Measurements from ENCODE around the gene CHRNA4. TPM values are rescaled to one million over a fixed set of nuclear protein-coding genes. Genes with fewer than 3 reads are reported as not detected.

CHRNA4 gene
- total RNA-seq, 1 donor from 2014 or later = not detected

Other genes starting within 250 kb of the CHRNA4 start
- gene YTHDF1, start 145.2 kb downstream of the CHRNA4 start, total RNA-seq = 20.4 and 30.5 TPM in 2 replicates
- 1.1 and 10.6 TPM in 2 replicates for gene BIRC7, start 125.4 kb downstream of the CHRNA4 start, total RNA-seq
- gene NKAIN4, start 106.9 kb downstream of the CHRNA4 start, total RNA-seq = 1.4 and 4.0 TPM in 2 replicates
- 73.3 and 78.6 TPM in 2 replicates for gene ARFGAP1, start 88.5 kb downstream of the CHRNA4 start, total RNA-seq
- gene COL20A1, start 68.2 kb downstream of the CHRNA4 start, total RNA-seq = not detected in 2 replicates
- gene KCNQ2, start 111.3 kb upstream of the CHRNA4 start, total RNA-seq = 0.14 TPM in 1 of 2 replicates, not detected in the other
- gene EEF1A2, start 137.7 kb upstream of the CHRNA4 start, total RNA-seq = 1.2 and 20.0 TPM in 2 replicates
- 99.3 and 247 TPM in 2 replicates for gene PPDPF, start 159.4 kb upstream of the CHRNA4 start, total RNA-seq
- gene PTK6, start 176.0 kb upstream of the CHRNA4 start, total RNA-seq = not detected in 2 replicates
- not detected in 2 replicates for gene SRMS, start 186.4 kb upstream of the CHRNA4 start, total RNA-seq
- 1.7 TPM in 2 replicates for gene FNDC11, start 192.8 kb upstream of the CHRNA4 start, total RNA-seq
- 25.7 and 48.8 TPM in 2 replicates for gene HELZ2, start 212.9 kb upstream of the CHRNA4 start, total RNA-seq